ENCODE data around the gene TTBK2.

DNA sequence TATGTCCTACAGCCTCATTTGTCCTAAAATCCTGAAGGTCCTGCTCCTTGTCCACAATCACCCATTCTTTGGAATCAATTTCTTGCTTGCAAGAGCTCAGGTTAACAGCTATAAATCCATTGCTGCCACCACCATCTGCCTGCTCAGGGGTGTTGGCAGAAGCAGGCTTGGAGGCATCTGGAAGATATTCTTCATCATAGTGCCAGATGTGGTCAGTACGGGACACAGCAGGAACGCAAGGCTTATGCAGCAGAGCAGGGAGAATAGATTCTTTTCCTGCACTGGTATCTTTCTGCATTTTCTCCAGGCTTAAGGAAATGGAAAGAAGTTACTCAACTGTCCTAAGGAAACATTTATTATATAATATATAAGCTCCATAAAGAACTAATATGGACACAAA is 145.2 kb downstream of the TTBK2 start:
- no peak for TF ChIP-seq EZH2phosphoT487 (IDR thresholded peaks at IDR 0.05)
- TF ChIP-seq, protein P1, sequence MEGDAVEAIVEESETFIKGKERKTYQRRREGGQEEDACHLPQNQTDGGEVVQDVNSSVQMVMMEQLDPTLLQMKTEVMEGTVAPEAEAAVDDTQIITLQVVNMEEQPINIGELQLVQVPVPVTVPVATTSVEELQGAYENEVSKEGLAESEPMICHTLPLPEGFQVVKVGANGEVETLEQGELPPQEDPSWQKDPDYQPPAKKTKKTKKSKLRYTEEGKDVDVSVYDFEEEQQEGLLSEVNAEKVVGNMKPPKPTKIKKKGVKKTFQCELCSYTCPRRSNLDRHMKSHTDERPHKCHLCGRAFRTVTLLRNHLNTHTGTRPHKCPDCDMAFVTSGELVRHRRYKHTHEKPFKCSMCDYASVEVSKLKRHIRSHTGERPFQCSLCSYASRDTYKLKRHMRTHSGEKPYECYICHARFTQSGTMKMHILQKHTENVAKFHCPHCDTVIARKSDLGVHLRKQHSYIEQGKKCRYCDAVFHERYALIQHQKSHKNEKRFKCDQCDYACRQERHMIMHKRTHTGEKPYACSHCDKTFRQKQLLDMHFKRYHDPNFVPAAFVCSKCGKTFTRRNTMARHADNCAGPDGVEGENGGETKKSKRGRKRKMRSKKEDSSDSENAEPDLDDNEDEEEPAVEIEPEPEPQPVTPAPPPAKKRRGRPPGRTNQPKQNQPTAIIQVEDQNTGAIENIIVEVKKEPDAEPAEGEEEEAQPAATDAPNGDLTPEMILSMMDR (IDR thresholded peaks at IDR 0.05) = no peak
- no peak for TF ChIP-seq EZH2 (IDR thresholded peaks at IDR 0.05)

All from neural progenitor cell (in vitro differentiated cells).